Dendritic cell treated with granulocyte-macrophage colony-stimulating factor and Interleukin-4, amounts not matched to agents 40 ng/mL and 50 ng/mL, for 4 days (primary cell): ENCODE measurements around the gene WDR73.

Experiments
- H3K27ac Mint-ChIP-seq: one replicate; pipeline ENCODE4 v1.8.0; 2022; ENCODE audit warnings: mild to moderate bottlenecking, mixed read lengths
- H3K27me3 Mint-ChIP-seq: one replicate; pipeline ENCODE4 v1.8.0; 2022; ENCODE audit warnings: mild to moderate bottlenecking, mixed read lengths
- H3K36me3 Mint-ChIP-seq: one replicate; pipeline ENCODE4 v1.8.0; 2022; ENCODE audit warnings: low read depth, mixed read lengths
- H3K4me1 Mint-ChIP-seq: one replicate; pipeline ENCODE4 v1.8.0; 2022; ENCODE audit warnings: low read depth, mixed read lengths
- H3K4me3 Mint-ChIP-seq: one replicate; pipeline ENCODE4 v1.8.0; 2022; ENCODE audit warnings: mild to moderate bottlenecking, moderate library complexity, mixed read lengths
- H3K9me3 Mint-ChIP-seq: one replicate; pipeline ENCODE4 v1.8.0; 2022; ENCODE audit warnings: mixed read lengths
- intact Hi-C: fragments of 100-400 bp; cut with micrococcal nuclease; formaldehyde crosslinking; loops from one replicate; pipeline ENCODE4 v1.15.0; 2022

The WDR73 gene

DNA sequence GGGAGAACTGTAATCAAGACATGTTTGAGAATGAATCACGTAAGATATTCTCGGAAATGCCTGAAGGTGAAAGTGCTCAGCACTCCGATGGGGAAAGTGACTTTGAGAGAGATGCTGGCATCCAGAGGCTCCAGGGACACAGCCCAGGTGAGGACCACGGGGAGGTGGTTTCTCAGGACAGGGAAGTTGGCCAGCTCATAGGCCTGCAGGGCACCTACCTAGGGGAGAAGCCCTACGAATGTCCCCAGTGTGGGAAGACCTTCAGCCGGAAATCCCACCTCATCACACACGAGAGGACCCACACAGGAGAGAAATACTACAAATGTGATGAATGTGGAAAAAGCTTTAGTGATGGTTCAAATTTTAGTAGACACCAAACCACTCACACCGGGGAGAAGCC, 33.5 kb downstream of the WDR73 start:
- H3K9me3 Mint-ChIP-seq, result peaks cover 27% of the 10 kb centered on the region
- peaks cover 44% of the 10 kb centered on the region for H3K36me3 Mint-ChIP-seq
- H3K4me1 Mint-ChIP-seq, result peaks cover 23% of the 10 kb centered on the region
- no peak overlapping the region for H3K4me3 Mint-ChIP-seq
- no peak overlapping the region for H3K27ac Mint-ChIP-seq
- intact Hi-C loops, result no loop called here
- no peaks in the 10 kb centered on the region for H3K27me3 Mint-ChIP-seq

GRCh38 chr15:84616235-84616634, 37.8 kb downstream of the WDR73 start:
- peaks cover 17% of the 10 kb centered on the region for H3K36me3 Mint-ChIP-seq
- peaks cover 12% of the 10 kb centered on the region for H3K9me3 Mint-ChIP-seq
- H3K27me3 Mint-ChIP-seq, result no peaks in the 10 kb centered on the region
- H3K27ac Mint-ChIP-seq, result peak overlapping the region; percentile 89
- H3K4me1 Mint-ChIP-seq, result peaks cover 32% of the 10 kb centered on the region
- H3K4me3 Mint-ChIP-seq, result peak overlapping the region; percentile 59
- intact Hi-C loops, result no loop called here

- Mint-ChIP-seq H3K27ac (no peak overlapping the region), H3K9me3 (no peaks in the 10 kb centered on the region), H3K4me3 (no peak overlapping the region), H3K27me3 (no peaks in the 10 kb centered on the region), H3K4me1 (peaks cover 31% of the 10 kb centered on the region), H3K36me3 (peaks cover 23% of the 10 kb centered on the region)
- intact Hi-C loops, result no loop called here
Observed at GRCh38 chr15:84611631-84612030, 42.5 kb downstream of the WDR73 start.

DNA sequence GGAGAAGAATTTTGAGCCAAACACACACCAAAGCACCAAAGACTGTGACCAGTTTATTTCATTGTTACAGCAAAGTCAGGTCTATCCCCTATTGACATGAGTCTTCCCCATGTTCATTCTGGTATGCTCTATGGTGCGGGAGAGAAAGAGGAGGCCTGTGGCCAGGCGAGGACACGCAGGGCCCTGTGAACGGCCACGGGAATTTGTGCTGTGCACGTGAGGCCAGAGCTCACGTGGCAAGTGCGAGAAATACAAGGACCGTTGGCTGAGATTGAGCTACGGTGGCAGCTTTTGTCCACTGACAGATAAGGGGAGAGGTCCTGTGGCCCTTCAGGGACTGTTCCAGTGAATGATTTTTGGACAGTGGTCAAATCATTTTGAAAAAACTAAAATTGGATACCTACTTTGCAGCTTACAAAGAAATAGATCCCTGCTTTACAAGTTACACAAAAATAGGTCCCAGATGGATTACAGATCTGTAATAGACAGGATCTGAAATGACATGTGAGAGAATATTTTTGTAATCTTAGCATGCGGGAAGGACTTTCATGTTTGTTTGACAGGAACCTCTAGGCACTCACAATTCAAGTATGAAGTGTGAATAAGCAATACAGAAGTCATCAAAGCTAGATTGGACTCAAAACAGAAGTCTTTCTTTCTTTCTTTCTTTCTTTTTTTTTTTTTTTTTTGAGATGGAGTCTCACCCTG, 44.1 kb downstream of the WDR73 start:
- peaks cover 27% of the 10 kb centered on the region for H3K4me1 Mint-ChIP-seq
- H3K36me3 Mint-ChIP-seq, result peaks cover 33% of the 10 kb centered on the region
- no peak overlapping the region for H3K4me3 Mint-ChIP-seq
- no peaks in the 10 kb centered on the region for H3K9me3 Mint-ChIP-seq
- intact Hi-C loops, result no loop called here
- H3K27me3 Mint-ChIP-seq, result no peaks in the 10 kb centered on the region
- no peak overlapping the region for H3K27ac Mint-ChIP-seq

DNA sequence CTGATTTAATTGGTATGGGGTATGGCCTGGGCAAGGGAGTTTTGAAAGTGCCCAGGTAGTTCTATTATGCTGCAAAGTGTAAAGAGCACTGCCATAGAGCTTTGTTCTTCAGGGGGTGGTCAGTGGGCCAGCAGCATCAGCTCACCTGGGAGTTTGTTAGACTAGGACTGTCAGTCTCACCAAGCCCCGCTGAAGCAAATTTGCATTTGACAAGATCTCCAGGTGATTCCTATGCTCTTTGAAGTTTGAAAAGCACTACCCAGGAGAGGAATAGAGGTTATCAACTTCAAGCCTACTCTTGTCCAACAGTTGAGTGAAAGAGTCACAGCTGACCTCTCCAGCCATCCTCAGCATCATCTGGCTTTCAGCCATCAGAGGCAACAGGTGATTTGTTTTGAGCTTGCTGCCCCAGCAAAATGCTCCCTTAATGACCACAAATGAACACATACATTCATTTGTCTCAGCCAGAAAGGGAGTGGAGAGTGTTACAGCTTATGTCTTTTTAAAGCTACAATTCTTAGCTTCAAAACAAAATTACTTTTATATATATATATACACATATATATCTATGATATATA, 45.3 kb downstream of the WDR73 start:
- intact Hi-C loops, result no loop called here
- H3K27me3 Mint-ChIP-seq, result no peaks in the 10 kb centered on the region
- peaks cover 42% of the 10 kb centered on the region for H3K36me3 Mint-ChIP-seq
- peaks cover 24% of the 10 kb centered on the region for H3K4me1 Mint-ChIP-seq
- H3K4me3 Mint-ChIP-seq, result no peak overlapping the region
- H3K9me3 Mint-ChIP-seq, result no peaks in the 10 kb centered on the region
- H3K27ac Mint-ChIP-seq, result no peak overlapping the region

- Mint-ChIP-seq H3K27ac (no peak overlapping the region), H3K4me1 (peaks cover 29% of the 10 kb centered on the region), H3K36me3 (peaks cover 48% of the 10 kb centered on the region), H3K4me3 (no peak overlapping the region), H3K9me3 (no peaks in the 10 kb centered on the region), H3K27me3 (no peaks in the 10 kb centered on the region)
- intact Hi-C loops, result no loop called here
Observed at GRCh38 chr15:84606653-84607120, 47.4 kb downstream of the WDR73 start.

DNA sequence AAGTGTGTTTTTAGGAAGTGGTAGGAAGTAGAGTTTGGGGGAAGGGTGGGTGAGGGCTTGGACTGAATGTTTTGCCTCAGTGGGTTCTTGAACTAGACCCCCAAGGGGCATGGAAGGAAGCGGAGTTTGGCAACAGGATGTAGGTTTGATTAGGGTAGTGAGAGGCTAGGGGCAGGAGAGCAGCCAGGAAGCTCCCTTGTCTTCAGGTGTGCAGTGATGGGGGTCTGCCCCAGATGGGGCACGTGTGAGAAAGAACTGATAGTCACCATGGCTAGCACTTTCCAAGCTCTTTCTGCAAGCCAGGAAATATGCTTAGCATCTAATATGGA, 48.6 kb downstream of the WDR73 start:
- no peak overlapping the region for H3K27ac Mint-ChIP-seq
- peaks cover 56% of the 10 kb centered on the region for H3K36me3 Mint-ChIP-seq
- intact Hi-C loops, result no loop called here
- H3K4me3 Mint-ChIP-seq, result no peak overlapping the region
- H3K4me1 Mint-ChIP-seq, result peaks cover 34% of the 10 kb centered on the region
- H3K27me3 Mint-ChIP-seq, result no peaks in the 10 kb centered on the region
- H3K9me3 Mint-ChIP-seq, result no peaks in the 10 kb centered on the region

DNA sequence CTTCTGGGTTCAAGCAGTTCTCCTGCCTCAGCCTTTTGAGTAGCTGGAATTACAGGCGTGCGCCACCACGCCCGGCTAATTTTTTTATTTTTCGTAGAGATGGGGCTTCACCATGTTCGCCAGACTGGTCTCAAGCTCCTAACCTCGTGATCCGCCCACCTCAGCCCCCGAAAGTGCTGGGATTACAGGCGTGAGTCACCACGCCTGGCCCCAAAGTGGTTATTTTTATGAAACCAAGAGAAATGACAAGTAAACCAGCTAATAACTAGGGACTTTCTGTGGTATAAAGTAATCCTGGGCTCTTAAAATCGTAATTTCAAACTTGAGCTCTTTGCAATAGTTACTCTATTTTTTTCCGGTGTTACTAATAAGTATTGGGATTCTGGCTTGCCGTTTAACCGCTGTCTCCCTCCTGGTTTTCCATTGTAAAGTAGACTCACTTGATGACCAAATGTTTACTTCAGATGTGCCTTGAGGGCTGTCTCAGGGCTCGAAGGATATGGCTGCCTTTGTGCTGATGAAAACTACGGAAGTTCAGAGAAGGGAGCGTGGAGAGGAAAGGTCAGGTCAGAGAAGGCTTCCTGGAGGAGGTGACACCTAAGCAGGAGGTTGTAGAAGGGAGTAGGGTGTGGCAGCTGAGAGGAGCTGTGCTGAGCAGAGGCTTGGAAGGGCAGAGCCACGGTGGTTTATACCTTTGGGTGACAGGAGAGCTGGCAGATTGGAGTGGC, 49.1 kb downstream of the WDR73 start:
- H3K4me1 Mint-ChIP-seq, result peaks cover 35% of the 10 kb centered on the region
- H3K36me3 Mint-ChIP-seq, result peaks cover 58% of the 10 kb centered on the region
- no peak overlapping the region for H3K4me3 Mint-ChIP-seq
- no peak overlapping the region for H3K27ac Mint-ChIP-seq
- no peaks in the 10 kb centered on the region for H3K27me3 Mint-ChIP-seq
- H3K9me3 Mint-ChIP-seq, result no peaks in the 10 kb centered on the region
- intact Hi-C loops, result no loop called here

GRCh38 chr15:84603630-84604379, 50.3 kb downstream of the WDR73 start:
- intact Hi-C loops, result no loop called here
- no peaks in the 10 kb centered on the region for H3K27me3 Mint-ChIP-seq
- H3K36me3 Mint-ChIP-seq, result peaks cover 58% of the 10 kb centered on the region
- no peak overlapping the region for H3K27ac Mint-ChIP-seq
- peaks cover 46% of the 10 kb centered on the region for H3K4me1 Mint-ChIP-seq
- no peaks in the 10 kb centered on the region for H3K9me3 Mint-ChIP-seq
- H3K4me3 Mint-ChIP-seq, result no peak overlapping the region

GRCh38 chr15:84601555-84601838, 52.6 kb downstream of the WDR73 start:
- intact Hi-C loops, result no loop called here
- Mint-ChIP-seq H3K4me1 (peaks cover 64% of the 10 kb centered on the region), H3K4me3 (peak overlapping the region; percentile 97), H3K9me3 (no peaks in the 10 kb centered on the region), H3K27ac (peak overlapping the region; percentile 91), H3K36me3 (peaks cover 40% of the 10 kb centered on the region), H3K27me3 (no peaks in the 10 kb centered on the region)

DNA sequence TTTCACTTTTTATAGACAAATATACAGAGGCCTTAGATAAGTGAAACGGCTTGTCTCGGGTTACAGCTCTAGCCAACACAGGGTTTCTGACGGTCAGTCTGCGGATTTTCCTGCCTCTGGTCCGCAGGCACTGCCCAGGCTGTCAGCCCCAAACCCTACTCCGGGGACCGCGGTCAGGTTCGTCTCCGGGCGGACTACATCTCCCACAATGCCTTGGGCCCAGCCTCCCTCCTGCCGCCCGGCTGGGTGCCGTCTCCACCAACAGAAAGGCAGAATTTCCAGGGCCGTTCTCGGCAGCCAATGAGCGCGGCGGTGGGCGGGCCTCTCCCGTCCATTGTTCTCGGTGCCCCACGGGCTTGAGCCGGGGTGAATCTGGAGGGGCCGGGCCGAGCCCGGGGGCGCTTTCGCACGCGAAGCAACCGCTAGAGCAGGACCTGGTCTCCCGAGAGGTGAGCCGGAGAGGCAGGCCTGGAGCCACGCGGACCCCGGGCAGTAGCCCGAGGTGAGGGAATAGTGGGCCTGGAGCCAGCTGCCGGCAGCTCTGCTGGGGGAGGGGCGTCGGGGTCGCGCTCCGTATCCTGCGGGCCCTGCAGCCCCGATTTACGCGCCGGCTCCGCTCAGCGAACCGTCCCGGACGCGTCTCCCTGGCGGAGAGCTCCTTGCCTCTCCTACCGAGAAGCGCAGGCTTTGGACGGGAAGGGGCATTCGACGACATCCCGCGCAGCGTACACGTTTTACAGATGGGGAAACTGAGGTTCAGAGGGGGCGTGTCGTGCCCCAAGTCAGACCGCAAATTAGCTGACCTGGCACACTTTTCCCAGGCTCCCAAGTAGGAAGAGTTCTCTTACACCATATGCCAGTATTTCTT, 53.2 kb downstream of the WDR73 start, which contains the start of gene ZSCAN2:
TSS of gene ZSCAN2 (plus strand) at position 323 of the 868 bp plus-strand sequence. CDS start 2,919 bp downstream, outside the sequence.
- intact Hi-C loops, result loop anchor here (1.0 kb wide), 2 partner anchors 30 to 115 kb away; partner anchors contain the start of gene SEC11A
- peak within 1 kb of the TSS; percentile 91 for H3K27ac Mint-ChIP-seq
- no peaks in the 10 kb centered on the region for H3K9me3 Mint-ChIP-seq
- peak within 1 kb of the TSS; percentile 97 for H3K4me3 Mint-ChIP-seq
- peaks cover 34% of the 10 kb centered on the region for H3K36me3 Mint-ChIP-seq
- H3K4me1 Mint-ChIP-seq, result peaks cover 67% of the 10 kb centered on the region
- H3K27me3 Mint-ChIP-seq, result no peaks in the 10 kb centered on the region

DNA sequence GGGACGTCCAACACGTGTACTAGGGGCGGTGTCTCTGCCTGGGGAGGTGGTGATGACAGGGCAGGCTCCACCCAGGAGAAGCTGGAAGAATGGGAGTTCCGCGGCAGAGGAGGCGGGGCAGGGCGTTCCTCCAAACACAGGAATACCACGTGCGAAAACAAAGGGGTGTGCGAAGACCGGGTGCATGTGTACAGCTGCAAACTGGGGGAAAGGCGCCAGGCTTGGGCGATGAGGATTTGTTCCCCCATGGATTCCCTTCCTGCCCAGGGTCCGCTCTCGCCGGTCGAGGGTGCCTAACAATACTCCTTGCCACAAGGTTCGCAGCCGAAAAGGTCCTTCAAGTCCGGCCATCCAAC, 53.8 kb downstream of the WDR73 start:
- Mint-ChIP-seq H3K4me3 (peak overlapping the region; percentile 97), H3K9me3 (no peaks in the 10 kb centered on the region), H3K27ac (peak overlapping the region; percentile 91), H3K27me3 (no peaks in the 10 kb centered on the region), H3K4me1 (peaks cover 67% of the 10 kb centered on the region), H3K36me3 (peaks cover 28% of the 10 kb centered on the region)
- intact Hi-C loops, result loop anchor here (1.0 kb wide), 2 partner anchors 31 to 116 kb away; partner anchors contain the start of gene SEC11A

DNA sequence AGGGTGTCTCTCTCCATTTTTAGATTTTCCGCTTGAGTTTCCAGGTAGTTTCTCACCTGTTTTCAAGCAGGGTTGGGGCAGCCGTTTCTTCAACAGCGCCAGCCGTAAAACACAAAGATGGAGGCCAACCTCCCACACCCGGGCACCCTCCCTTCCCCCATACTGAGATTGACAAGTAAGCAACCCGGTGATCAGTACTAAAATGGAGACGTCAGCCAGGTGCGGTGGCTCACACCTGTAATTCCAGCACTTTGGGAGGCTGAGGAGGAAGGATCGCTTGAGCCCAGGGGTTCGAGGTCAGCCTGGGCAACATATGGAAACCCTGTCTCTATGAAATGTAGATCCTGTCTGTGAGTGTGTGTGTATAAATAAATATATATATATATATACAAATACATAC, 54.2 kb downstream of the WDR73 start:
- Mint-ChIP-seq H3K9me3 (no peaks in the 10 kb centered on the region), H3K4me3 (no peak overlapping the region), H3K36me3 (peaks cover 24% of the 10 kb centered on the region), H3K4me1 (peaks cover 68% of the 10 kb centered on the region), H3K27me3 (no peaks in the 10 kb centered on the region), H3K27ac (peak overlapping the region; percentile 91)
- intact Hi-C loops, result loop anchor here (1.0 to 10.0 kb wide), 4 partner anchors 31 to 175 kb away; partner anchors contain the start of genes SEC11A and WDR73
